ENCODE results near the gene ATXN2. TPM values are rescaled to one million over a fixed set of nuclear protein-coding genes. Genes with fewer than 3 reads are reported as not detected.

ATXN2 gene
- total RNA-seq, 1 experiment from 2014 or later, result 17.2 TPM

DNA sequence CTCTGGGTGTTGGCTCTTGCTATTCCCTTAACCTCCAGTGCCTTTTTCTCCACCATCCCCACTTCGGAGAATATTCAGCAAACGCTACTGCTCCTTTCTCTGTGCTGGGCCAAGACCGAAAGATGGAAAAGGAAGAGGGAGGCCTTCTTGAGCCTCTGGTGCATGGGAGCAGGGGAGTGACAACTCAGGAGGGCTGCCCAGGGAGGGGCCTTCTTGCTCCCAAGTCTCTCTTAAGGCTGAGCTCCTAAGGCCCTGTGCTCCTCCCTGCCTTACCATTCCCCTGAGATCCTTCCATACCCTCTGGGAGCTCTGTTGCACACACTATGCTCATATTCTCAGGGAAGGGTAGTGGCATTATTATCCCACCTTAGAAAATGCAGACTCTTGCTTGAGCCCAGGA lies 158.5 kb downstream of the ATXN2 start:
- intact Hi-C loops (cut with micrococcal nuclease), result no loop called here
- TF ChIP-seq EZH2 (IDR thresholded peaks at IDR 0.05; ENCODE audit: low read length, unreplicated experiment) (no peak), EZH2phosphoT487 (IDR thresholded peaks at IDR 0.05; ENCODE audit: borderline replicate concordance, low read length) (no peak)
- TF ChIP-seq, protein P1, sequence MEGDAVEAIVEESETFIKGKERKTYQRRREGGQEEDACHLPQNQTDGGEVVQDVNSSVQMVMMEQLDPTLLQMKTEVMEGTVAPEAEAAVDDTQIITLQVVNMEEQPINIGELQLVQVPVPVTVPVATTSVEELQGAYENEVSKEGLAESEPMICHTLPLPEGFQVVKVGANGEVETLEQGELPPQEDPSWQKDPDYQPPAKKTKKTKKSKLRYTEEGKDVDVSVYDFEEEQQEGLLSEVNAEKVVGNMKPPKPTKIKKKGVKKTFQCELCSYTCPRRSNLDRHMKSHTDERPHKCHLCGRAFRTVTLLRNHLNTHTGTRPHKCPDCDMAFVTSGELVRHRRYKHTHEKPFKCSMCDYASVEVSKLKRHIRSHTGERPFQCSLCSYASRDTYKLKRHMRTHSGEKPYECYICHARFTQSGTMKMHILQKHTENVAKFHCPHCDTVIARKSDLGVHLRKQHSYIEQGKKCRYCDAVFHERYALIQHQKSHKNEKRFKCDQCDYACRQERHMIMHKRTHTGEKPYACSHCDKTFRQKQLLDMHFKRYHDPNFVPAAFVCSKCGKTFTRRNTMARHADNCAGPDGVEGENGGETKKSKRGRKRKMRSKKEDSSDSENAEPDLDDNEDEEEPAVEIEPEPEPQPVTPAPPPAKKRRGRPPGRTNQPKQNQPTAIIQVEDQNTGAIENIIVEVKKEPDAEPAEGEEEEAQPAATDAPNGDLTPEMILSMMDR (conservative IDR thresholded peaks at IDR 0.05; ENCODE audit: low read depth, low read length), result no peak
- BruUV-seq (replicated peaks), result no TSS peak
- ChIA-PET CTCF (no interaction called here), POLR2A (ENCODE audit: unreplicated experiment) (no interaction called here)
- H3K27ac ChIP-seq (ENCODE audit: low read length), result no peak overlapping the region
- no peak overlapping the region for H3K4me2 ChIP-seq (ENCODE audit: low read length)
- 0 out of 2 replicates have a peak, but pooled peaks cover 12% of the 10 kb centered on the region for H3K79me2 ChIP-seq (ENCODE audit: low read length)
- no peak overlapping the region for H3K9ac ChIP-seq (ENCODE audit: low read length)
- H2AFZ ChIP-seq (ENCODE audit: low read length), result no peak overlapping the region
- no peak for DNase-seq
- H3K27me3 ChIP-seq (ENCODE audit: low read length), result no peaks in the 10 kb centered on the region
- no peaks in the 10 kb centered on the region for H4K20me1 ChIP-seq (ENCODE audit: low read length)
- H3K9me2 ChIP-seq (replicated peaks; ENCODE audit: low read length), result no peaks in the 10 kb centered on the region
- peaks cover 4% of the 10 kb centered on the region; the same call in 1 of the 2 replicates for H3K36me3 ChIP-seq (ENCODE audit: low read depth, low read length)
- H3K9me3 ChIP-seq (ENCODE audit: low read length), result no peaks in the 10 kb centered on the region
- no peaks in the 10 kb centered on the region for H3F3A ChIP-seq (ENCODE audit: low read length, unreplicated experiment)
- H3K4me3 ChIP-seq (ENCODE audit: low read length), result no peak overlapping the region
- H3K4me1 ChIP-seq (ENCODE audit: insufficient read depth, low read length), result 0 out of 2 replicates have a peak, but pooled peaks cover 13% of the 10 kb centered on the region
- ATAC-seq, result no peak

DNA sequence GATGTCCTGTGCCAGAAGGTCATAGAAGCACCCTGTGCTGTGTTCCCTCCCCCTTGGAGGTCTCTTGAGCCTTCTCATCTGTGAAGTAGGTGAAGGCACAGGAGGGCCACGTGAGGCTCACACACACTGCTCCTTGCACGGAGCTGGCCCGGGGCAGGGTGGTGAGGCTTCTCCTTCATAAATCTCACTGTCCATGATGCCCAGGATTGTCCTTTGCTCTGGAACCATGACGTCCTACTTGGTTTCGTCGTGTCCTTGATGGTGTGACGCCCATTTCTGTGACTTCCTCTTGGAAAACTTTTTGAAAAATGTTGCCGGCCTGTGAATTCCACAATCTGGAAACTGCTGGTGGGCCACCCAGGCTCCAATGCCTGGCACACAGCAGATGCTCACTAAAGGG lies 159.0 kb downstream of the ATXN2 start:
- Histone ChIP-seq H3K9ac (ENCODE audit: low read length) (no peak overlapping the region), H3F3A (ENCODE audit: low read length, unreplicated experiment) (no peaks in the 10 kb centered on the region), H3K36me3 (ENCODE audit: low read depth, low read length) (peaks cover 4% of the 10 kb centered on the region; the same call in 1 of the 2 replicates), H3K9me2 (replicated peaks; ENCODE audit: low read length) (no peaks in the 10 kb centered on the region), H3K79me2 (ENCODE audit: low read length) (0 out of 2 replicates have a peak, but pooled peaks cover 13% of the 10 kb centered on the region), H3K9me3 (ENCODE audit: low read length) (no peaks in the 10 kb centered on the region), H2AFZ (ENCODE audit: low read length) (no peak overlapping the region), H3K27ac (ENCODE audit: low read length) (no peak overlapping the region), H4K20me1 (ENCODE audit: low read length) (no peaks in the 10 kb centered on the region), H3K27me3 (ENCODE audit: low read length) (no peaks in the 10 kb centered on the region), H3K4me2 (ENCODE audit: low read length) (no peak overlapping the region), H3K4me1 (ENCODE audit: insufficient read depth, low read length) (0 out of 2 replicates have a peak, but pooled peaks cover 13% of the 10 kb centered on the region), H3K4me3 (ENCODE audit: low read length) (no peak overlapping the region)
- intact Hi-C loops (cut with micrococcal nuclease), result no loop called here
- ChIA-PET POLR2A (ENCODE audit: unreplicated experiment) (no interaction called here), CTCF (no interaction called here)
- ATAC-seq (no peak), DNase-seq (no peak)
- no TSS peak for BruUV-seq (replicated peaks)
- no peak for TF ChIP-seq EZH2phosphoT487 (IDR thresholded peaks at IDR 0.05; ENCODE audit: borderline replicate concordance, low read length)

DNA sequence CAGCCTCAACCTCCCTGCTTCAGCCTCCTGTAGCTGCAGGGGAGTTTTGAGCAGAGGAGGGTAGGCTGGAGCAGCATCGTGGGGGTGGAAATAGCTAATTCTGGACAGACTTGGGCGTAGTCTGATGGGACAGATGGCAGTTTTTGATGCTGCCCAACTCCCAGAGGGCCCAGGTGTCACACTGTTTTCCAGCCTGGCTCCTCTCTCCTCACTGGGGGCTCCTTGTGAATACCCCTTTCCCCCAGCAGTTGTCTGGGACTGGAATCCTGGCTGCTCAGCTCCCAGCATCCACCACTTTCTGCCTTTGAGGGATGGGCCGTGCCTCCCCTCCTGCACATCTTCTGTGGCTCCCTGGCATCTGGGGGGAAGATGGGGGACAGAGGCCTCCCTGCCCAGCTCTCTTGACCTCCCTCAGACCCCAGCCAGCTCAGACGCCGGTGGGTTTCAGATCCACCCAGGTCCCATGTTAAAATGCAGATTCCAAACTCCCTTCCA lies 159.4 kb downstream of the ATXN2 start:
- intact Hi-C loops (cut with micrococcal nuclease), result no loop called here
- no peak overlapping the region for H3K9ac ChIP-seq (ENCODE audit: low read length)
- POLR2A ChIA-PET (ENCODE audit: unreplicated experiment), result no interaction called here
- no TSS peak for BruUV-seq (replicated peaks)
- H3K36me3 ChIP-seq (ENCODE audit: low read depth, low read length), result peaks cover 4% of the 10 kb centered on the region; the same call in 1 of the 2 replicates
- H3K9me3 ChIP-seq (ENCODE audit: low read length), result no peaks in the 10 kb centered on the region
- CTCF ChIA-PET, result no interaction called here
- DNase-seq, result no peak
- no peak overlapping the region for H3K27ac ChIP-seq (ENCODE audit: low read length)
- no peak overlapping the region for H3K4me3 ChIP-seq (ENCODE audit: low read length)
- TF ChIP-seq, protein P1 (conservative IDR thresholded peaks at IDR 0.05; ENCODE audit: low read depth, low read length), result no peak
- TF ChIP-seq EZH2 (IDR thresholded peaks at IDR 0.05; ENCODE audit: low read length, unreplicated experiment) (no peak), EZH2phosphoT487 (IDR thresholded peaks at IDR 0.05; ENCODE audit: borderline replicate concordance, low read length) (no peak)
- ATAC-seq, result no peak
- H4K20me1 ChIP-seq (ENCODE audit: low read length), result no peaks in the 10 kb centered on the region
- H3K9me2 ChIP-seq (replicated peaks; ENCODE audit: low read length), result no peaks in the 10 kb centered on the region
- peaks cover 15% of the 10 kb centered on the region for H3K4me1 ChIP-seq (ENCODE audit: insufficient read depth, low read length)
- H2AFZ ChIP-seq (ENCODE audit: low read length), result no peak overlapping the region
- H3K79me2 ChIP-seq (ENCODE audit: low read length), result 0 out of 2 replicates have a peak, but pooled peaks cover 13% of the 10 kb centered on the region
- no peaks in the 10 kb centered on the region for H3K27me3 ChIP-seq (ENCODE audit: low read length)
- no peak overlapping the region for H3K4me2 ChIP-seq (ENCODE audit: low read length)
- H3F3A ChIP-seq (ENCODE audit: low read length, unreplicated experiment), result no peaks in the 10 kb centered on the region
